IMR-90 (cell line): Measurements from ENCODE around the gene STYXL1. TPM values are rescaled to one million over a fixed set of nuclear protein-coding genes. Genes with fewer than 3 reads are reported as not detected.

Experiments
- ATAC-seq: fragments of 200-7000 bp; cut with Tn5 transposase; 2 replicates; pipeline ENCODE4 v1.9.1; 2020; ENCODE audit warnings: low read depth, mild to moderate bottlenecking, moderate library complexity
- BruUV-seq: library from RNA; stranded (reverse); fragments of 400-500 nt; replicated peaks from 2 replicates; lab custom pipeline; 2021; lab: Mats Ljungman, UMichigan
- CTCF ChIA-PET: fragments of 300-600 bp; formaldehyde crosslinking; extraction: SDS; loops from one replicate; lab custom pipeline; 2021; ENCODE audit warnings: antibody characterized with exemption; lab: Yijun Ruan, JAX
- POLR2A ChIA-PET: fragments of 300-600 bp; sonication (Branson Sonifier 250); formaldehyde crosslinking; loops from one replicate; lab custom pipeline; 2022; ENCODE audit warnings: antibody characterized with exemption; ENCODE audit not compliant: unreplicated experiment; lab: Charles Lee
- DNase-seq: peaks from one replicate; pipeline ENCODE4 v3.0.0; 2013
- H2AFZ ChIP-seq: replicated peaks from 2 replicates; pipeline ENCODE3; 2013; ENCODE audit warnings: low read length, mild to moderate bottlenecking; ENCODE audit not compliant: poor library complexity
- H2AK5ac ChIP-seq: 2 replicates; pipeline ENCODE4 v1.6.1; 2013; ENCODE audit warnings: low read depth, low read length, inconsistent platforms
- H2AK9ac ChIP-seq: replicated peaks from 2 replicates; pipeline ENCODE3; 2013; ENCODE audit warnings: mild to moderate bottlenecking, low read depth, low read length, moderate library complexity; ENCODE audit not compliant: poor library complexity
- H2BK120ac ChIP-seq: 2 replicates; pipeline ENCODE4 v1.6.1; 2013; ENCODE audit warnings: low read depth, low read length, inconsistent platforms
- H2BK15ac ChIP-seq: 3 replicates; pipeline ENCODE4 v1.6.1; 2013; ENCODE audit warnings: low read depth, low read length, inconsistent platforms
- H2BK20ac ChIP-seq: 2 replicates; pipeline ENCODE4 v1.6.1; 2013; ENCODE audit warnings: low read depth, mild to moderate bottlenecking, inconsistent platforms, low read length, moderate library complexity
- H2BK5ac ChIP-seq: 2 replicates; pipeline ENCODE4 v1.6.1; 2013; ENCODE audit warnings: mild to moderate bottlenecking, low read depth, low read length, inconsistent platforms; ENCODE audit not compliant: poor library complexity, severe bottlenecking
- H3K14ac ChIP-seq: replicated peaks from 2 replicates; pipeline ENCODE4 v1.6.1; 2013; ENCODE audit warnings: low read depth, low read length, inconsistent platforms
- H3K18ac ChIP-seq: 2 replicates; pipeline ENCODE4 v1.6.1; 2013; ENCODE audit warnings: low read depth, low read length, control low read depth
- H3K23ac ChIP-seq: 2 replicates; pipeline ENCODE4 v1.6.1; 2013; ENCODE audit warnings: low read depth, low read length, inconsistent platforms
- H3K27ac ChIP-seq: 2 replicates; pipeline ENCODE4 v1.5.1; 2013; ENCODE audit warnings: mild to moderate bottlenecking, control low read depth, low read length; ENCODE audit not compliant: insufficient read depth
- H3K27me3 ChIP-seq: 2 replicates; pipeline ENCODE4 v1.6.1; 2013; ENCODE audit warnings: low read length; ENCODE audit not compliant: control insufficient read depth, insufficient read depth
- H3K36me3 ChIP-seq: 2 replicates; pipeline ENCODE4 v1.6.1; 2013; ENCODE audit warnings: low read length, mixed read lengths; ENCODE audit not compliant: control insufficient read depth, insufficient read depth
- H3K4ac ChIP-seq: 2 replicates; pipeline ENCODE4 v1.6.1; 2013; ENCODE audit warnings: low read depth, low read length, inconsistent platforms
- H3K4me1 ChIP-seq: 2 replicates; pipeline ENCODE4 v1.6.1; 2013; ENCODE audit warnings: low read length, mixed read lengths; ENCODE audit not compliant: control insufficient read depth, insufficient read depth
- H3K4me2 ChIP-seq: 2 replicates; pipeline ENCODE4 v1.6.1; 2013; ENCODE audit warnings: low read depth, mild to moderate bottlenecking, control low read depth, low read length, moderate library complexity
- H3K4me3 ChIP-seq: 2 replicates; pipeline ENCODE4 v1.5.1; 2013; ENCODE audit warnings: low read depth, mild to moderate bottlenecking, control low read depth, low read length, moderate library complexity; ENCODE audit not compliant: insufficient read depth
- H3K56ac ChIP-seq: 2 replicates; pipeline ENCODE4 v1.6.1; 2013; ENCODE audit warnings: low read length, inconsistent platforms; ENCODE audit not compliant: insufficient read depth; ENCODE audit errors: extremely low read depth
- H3K79me1 ChIP-seq, 2 experiments: 2 replicates each; pipeline ENCODE4 v1.6.1; 2013; ENCODE audit warnings: low read length in 2 of 2, inconsistent platforms in 1 of 2, low read depth in 1 of 2
- H3K9ac ChIP-seq: 2 replicates; pipeline ENCODE4 v1.6.1; 2013; ENCODE audit warnings: low read depth, low read length, control low read depth
- H3K9me1 ChIP-seq: 2 replicates; pipeline ENCODE4 v1.6.1; 2013; ENCODE audit warnings: low read length, inconsistent platforms; ENCODE audit not compliant: insufficient read depth
- H3K9me3 ChIP-seq: 2 replicates; pipeline ENCODE4 v1.6.1; 2013; ENCODE audit warnings: low read length; ENCODE audit not compliant: control insufficient read depth, insufficient read depth
- H4K20me1 ChIP-seq: 2 replicates; pipeline ENCODE4 v1.6.1; 2013; ENCODE audit warnings: low read length, inconsistent platforms; ENCODE audit not compliant: insufficient read depth
- H4K5ac ChIP-seq: 2 replicates; pipeline ENCODE4 v1.6.1; 2013; ENCODE audit warnings: mild to moderate bottlenecking, low read depth, low read length, control low read depth
- H4K8ac ChIP-seq, 2 experiments: 2 replicates each; pipeline ENCODE4 v1.6.1; 2013; ENCODE audit warnings: low read depth in 2 of 2, low read length in 2 of 2, control low read depth in 1 of 2, inconsistent platforms in 1 of 2
- H4K91ac ChIP-seq: 2 replicates; pipeline ENCODE4 v1.6.1; 2013; ENCODE audit warnings: low read depth, low read length, inconsistent platforms; ENCODE audit not compliant: insufficient read depth
- CEBPB ChIP-seq: IDR thresholded peaks from 2 replicates; pipeline ENCODE4 v1.6.1; 2012; ENCODE audit warnings: low read depth, low read length, improper control_type of control experiment
- CHD1 ChIP-seq: IDR thresholded peaks from 2 replicates; pipeline ENCODE4 v1.6.1; 2012; ENCODE audit warnings: low read depth, low read length, improper control_type of control experiment
- MAFK ChIP-seq: IDR thresholded peaks from 2 replicates; pipeline ENCODE4 v1.6.1; 2012; ENCODE audit warnings: low read depth, low read length, improper control_type of control experiment
- MXI1 ChIP-seq: IDR thresholded peaks from 2 replicates; pipeline ENCODE4 v1.6.1; 2012; ENCODE audit warnings: low read depth, mild to moderate bottlenecking, low read length, moderate library complexity, borderline replicate concordance
- NFE2L2 ChIP-seq: fragments of 150-350 bp; IDR thresholded peaks from 2 replicates; pipeline ENCODE4 v1.6.1; 2016; ENCODE audit warnings: low read depth, mild to moderate bottlenecking, low read length
- SMC3 ChIP-seq: fragments of 150-350 bp; IDR thresholded peaks from 2 replicates; pipeline ENCODE4 v1.6.1; 2016; ENCODE audit warnings: low read depth, mild to moderate bottlenecking, antibody characterized with exemption, low read length, moderate library complexity
- WGBS, 2 experiments: methylation state at CpG; one replicate each; pipeline versions ENCODE4 v1.1.5 to v1.1.7; 2013; ENCODE audit warnings: missing lambda C conversion rate in 2 of 2; ENCODE audit not compliant: insufficient read length in 1 of 2; ENCODE audit errors: extremely low coverage in 2 of 2; 5-methylcytosine and 5-hydroxymethylcytosine counted together
- dilution Hi-C: fragments of 300-500 bp; cut with HindIII; formaldehyde crosslinking; loops from one replicate; pipeline ENCODE4 v1.14.3; 2018; ENCODE audit warnings: low sequenced_read_pairs; ENCODE audit not compliant: unreplicated experiment
- in situ Hi-C: fragments of 300-500 bp; cut with MboI; formaldehyde crosslinking; loops from 3 replicates; pipeline ENCODE4 v1.14.3; 2019; ENCODE audit warnings: low sequenced_read_pairs, inconsistent platforms, mixed read lengths
- intact Hi-C: fragments of 100-400 bp; cut with micrococcal nuclease; formaldehyde crosslinking; loops from 2 replicates; pipeline ENCODE4 v1.10.0; 2022
- polyA plus RNA-seq, 3 experiments: library from polyadenylated mRNA; depleted of rRNA; stranded (reverse); fragments of >200 nt; gene quantifications; 2 replicates each; pipeline ENCODE4 v1.2.3, GENCODE V29; 2012; ENCODE audit warnings: low replicate concordance in 1 of 3
- total RNA-seq: library from RNA; depleted of rRNA; stranded (reverse); fragments of >200 nt; gene quantifications from 2 replicates; pipeline ENCODE4 v1.2.3, GENCODE V29; 2012
- TF ChIP-seq, protein P1 (sequence below): fragments of 150-350 bp; IDR thresholded peaks from 2 replicates; pipeline ENCODE4 v1.6.1; 2016; ENCODE audit warnings: low read depth, mild to moderate bottlenecking, low read length, moderate library complexity, borderline replicate concordance

The STYXL1 gene
- total and polyA plus RNA-seq, 2 of the 4 experiments (the other 2 are of a cell fraction): 66.1 to 73.8 TPM

- no peak overlapping the region for H2AFZ ChIP-seq
- no peak overlapping the region for H3K4me2 ChIP-seq
- H2BK120ac ChIP-seq: no peak overlapping the region
- H3K79me1 ChIP-seq: no peaks in the 10 kb centered on the region
- no peak overlapping the region for H3K27ac ChIP-seq
- no peaks in the 10 kb centered on the region for H3K4me1 ChIP-seq
- H3K4ac ChIP-seq: no peak overlapping the region
- WGBS, 2 experiments: 91% methylated on average over 24 of the region's 38 CpGs; no CpG with 5 or more reads in 1 of the 2 experiments
- no peaks in the 10 kb centered on the region; the same call in 1 of the 2 replicates for H4K20me1 ChIP-seq
- H4K5ac ChIP-seq: no peak overlapping the region
- no peak overlapping the region for H2BK5ac ChIP-seq
- dilution Hi-C loops: no loop called here
- no peaks in the 10 kb centered on the region for H3K9me3 ChIP-seq
- H2AK9ac ChIP-seq: peak overlapping the region; percentile 78
- ATAC-seq: no peak
- TF ChIP-seq, protein P1, sequence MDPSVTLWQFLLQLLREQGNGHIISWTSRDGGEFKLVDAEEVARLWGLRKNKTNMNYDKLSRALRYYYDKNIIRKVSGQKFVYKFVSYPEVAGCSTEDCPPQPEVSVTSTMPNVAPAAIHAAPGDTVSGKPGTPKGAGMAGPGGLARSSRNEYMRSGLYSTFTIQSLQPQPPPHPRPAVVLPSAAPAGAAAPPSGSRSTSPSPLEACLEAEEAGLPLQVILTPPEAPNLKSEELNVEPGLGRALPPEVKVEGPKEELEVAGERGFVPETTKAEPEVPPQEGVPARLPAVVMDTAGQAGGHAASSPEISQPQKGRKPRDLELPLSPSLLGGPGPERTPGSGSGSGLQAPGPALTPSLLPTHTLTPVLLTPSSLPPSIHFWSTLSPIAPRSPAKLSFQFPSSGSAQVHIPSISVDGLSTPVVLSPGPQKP: no peak
- TF ChIP-seq SMC3 (no peak), MAFK (no peak), MXI1 (no peak), CHD1 (no peak), CEBPB (no peak), NFE2L2 (no peak)
- BruUV-seq: no TSS peak
- no peak overlapping the region for H3K14ac ChIP-seq
- H2AK5ac ChIP-seq: no peak overlapping the region
- H3K36me3 ChIP-seq: peaks cover 64% of the 10 kb centered on the region
- CTCF ChIA-PET: no interaction called here
- no peak overlapping the region for H2BK20ac ChIP-seq
- H4K8ac ChIP-seq: no peak overlapping the region
- no peak overlapping the region for H3K18ac ChIP-seq
- H3K9me1 ChIP-seq: no peaks in the 10 kb centered on the region
- H2BK15ac ChIP-seq: no peak overlapping the region
- no peak for DNase-seq
- H3K4me3 ChIP-seq: no peak overlapping the region
- no peak overlapping the region for H4K91ac ChIP-seq
- no peak overlapping the region for H3K9ac ChIP-seq
- no peak overlapping the region for H3K56ac ChIP-seq
- in situ Hi-C loops: no loop called here
- H3K23ac ChIP-seq: no peak overlapping the region
- no peaks in the 10 kb centered on the region for H3K27me3 ChIP-seq
- POLR2A ChIA-PET: no interaction called here
- intact Hi-C loops: no loop called here
These were observed 66.1 kb downstream of the STYXL1 start for GRCh38 chr7:75981453-75982305.
